ENCODE results near the gene NR2F2.
A peak's percentile ranks its signal among the peaks of the same experiment; 100 is the strongest.

The NR2F2 gene

DNA sequence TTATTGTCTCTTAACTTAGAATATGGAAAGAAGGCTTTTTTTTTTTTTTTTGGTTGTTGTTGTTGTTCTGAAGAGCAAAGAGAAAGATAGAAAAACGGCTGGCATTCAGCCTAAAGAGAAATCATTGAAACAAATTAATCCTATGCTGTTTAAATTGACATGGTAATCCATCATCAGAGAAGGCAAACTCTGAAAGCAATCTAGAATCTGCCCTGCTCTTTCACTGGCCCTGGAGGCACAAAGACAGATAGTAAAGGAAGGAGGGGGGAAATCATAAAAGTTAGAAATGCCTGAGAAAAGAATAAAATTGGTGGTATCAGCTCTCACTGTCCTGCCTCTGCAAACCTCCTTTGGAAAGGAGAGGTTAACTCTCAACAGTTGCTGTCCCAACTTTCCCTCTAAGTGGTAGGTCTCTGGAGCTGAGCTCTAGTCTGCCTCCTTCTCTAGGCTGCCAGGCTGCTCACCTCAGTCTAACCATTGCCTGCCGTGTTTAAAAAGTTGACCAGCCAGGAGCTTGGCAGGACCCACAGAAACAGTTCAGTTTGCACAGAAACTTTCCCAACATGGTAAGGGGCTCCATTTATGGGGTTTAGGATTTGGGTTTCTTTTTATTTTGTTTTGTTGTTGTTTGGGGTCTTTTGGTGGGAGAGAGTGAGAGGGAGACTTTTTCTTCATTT, 13.4 kb upstream of the NR2F2 start:
- no peak for DNase-seq (ENCODE audit: low spot score)

DNA sequence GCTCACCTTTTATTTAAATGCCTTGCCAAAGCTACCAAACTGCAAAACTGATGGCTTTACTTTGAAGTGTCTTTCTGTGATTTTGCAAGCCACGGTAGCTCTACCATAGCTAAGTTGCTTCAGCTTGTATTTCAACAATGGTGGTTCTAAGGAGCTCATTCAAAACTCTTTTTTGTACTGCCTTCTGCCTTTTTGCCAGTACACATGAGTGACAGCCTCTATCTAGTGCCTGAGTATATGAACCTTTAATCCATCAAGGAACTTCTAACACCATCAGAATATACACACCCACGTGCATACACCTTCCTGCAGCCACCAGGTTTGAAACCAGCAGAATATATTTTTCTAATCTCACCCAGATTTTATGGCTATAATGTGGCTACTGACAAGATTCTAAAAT, 10.4 kb upstream of the NR2F2 start:
- no peak for DNase-seq (ENCODE audit: low spot score)

DNA sequence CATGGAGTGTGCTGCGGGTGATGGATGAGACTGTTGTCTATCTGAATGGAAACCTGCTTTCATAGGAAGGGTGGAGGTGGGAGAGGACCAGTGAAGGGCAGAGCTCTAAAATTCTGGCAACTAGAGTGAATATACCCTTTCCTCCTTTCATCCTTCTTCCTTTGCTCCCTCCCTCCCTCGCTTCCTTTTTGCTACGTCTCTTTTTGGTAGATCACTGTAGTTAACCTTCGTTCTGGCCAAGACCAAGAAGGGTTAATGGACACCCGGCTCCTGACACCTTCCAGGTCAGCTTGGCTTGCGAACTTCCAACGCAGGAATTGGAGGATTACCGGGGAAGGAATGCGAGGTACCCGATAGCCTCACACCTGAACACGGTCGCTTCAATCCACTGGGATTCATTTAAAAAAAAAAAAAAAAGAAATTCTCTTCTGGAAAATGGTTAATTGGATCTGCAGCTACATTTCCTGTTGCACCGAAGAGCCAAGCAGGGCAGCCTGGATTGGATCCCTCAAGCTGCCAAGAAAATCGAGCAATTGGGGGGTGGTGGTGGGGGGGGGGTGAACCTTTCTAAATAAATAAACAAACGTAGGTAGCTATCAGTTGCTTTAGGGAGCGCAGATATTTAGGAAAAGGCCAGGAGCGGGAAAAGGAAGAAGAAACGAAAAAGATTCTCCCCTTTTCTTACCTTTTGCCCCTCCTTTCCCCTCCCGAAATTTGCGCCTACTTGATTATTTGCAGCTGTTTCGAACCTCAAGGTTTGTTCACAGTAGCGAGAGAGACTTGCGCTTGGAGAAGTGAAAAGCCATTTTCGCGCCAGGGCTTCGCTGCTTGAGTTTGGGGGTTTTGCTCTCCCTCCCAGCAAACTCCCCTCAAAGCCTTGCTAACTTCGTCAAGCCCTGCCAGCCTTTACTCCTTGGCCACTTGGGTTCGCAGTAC, 9.5 kb upstream of the NR2F2 start:
- no peak for DNase-seq (ENCODE audit: low spot score)

DNA sequence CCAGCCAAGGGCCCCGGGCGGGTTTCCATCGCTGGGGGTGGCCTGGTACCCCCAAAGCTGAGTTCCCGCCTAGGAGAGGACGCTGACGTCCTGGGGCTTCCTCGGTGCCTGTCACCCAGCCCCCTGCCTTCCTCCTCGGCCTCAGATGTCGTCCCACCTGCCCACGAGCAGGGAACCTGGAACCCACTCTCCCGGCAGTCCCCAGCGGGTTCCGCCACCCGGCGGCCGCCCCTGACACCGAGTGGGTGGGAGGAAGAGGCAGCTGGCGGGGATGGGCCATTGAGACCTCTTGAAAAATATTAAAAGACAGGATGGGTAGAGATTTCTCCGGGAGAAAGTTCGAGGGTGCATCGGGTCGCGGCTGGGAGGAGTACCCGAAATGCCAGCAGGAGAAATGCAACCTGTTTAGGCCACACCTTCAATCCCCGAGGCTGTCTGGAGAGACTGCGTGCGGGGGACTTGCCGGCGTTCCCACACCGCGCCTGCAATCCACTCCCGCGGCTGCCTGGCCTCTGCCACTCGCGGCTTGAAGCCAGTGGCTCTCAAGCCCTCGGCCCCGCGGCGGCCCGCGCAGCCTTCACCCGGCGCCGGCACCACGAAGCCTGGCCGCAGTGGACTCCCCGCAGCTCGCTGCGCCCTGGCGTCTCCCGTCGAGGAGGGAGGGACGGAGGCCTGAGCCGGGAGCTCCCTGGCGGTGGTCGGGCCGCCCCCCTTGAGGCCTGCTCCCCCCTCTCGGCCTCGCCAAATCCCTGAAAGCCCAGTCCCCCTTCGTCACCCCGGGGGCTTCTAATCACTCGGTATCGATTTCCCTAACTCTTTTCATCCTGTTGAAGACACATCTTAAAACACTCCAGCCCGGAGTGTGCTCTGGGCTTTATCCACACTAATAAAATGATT, 8.6 kb upstream of the NR2F2 start:
- no peak for DNase-seq (ENCODE audit: low spot score)

DNA sequence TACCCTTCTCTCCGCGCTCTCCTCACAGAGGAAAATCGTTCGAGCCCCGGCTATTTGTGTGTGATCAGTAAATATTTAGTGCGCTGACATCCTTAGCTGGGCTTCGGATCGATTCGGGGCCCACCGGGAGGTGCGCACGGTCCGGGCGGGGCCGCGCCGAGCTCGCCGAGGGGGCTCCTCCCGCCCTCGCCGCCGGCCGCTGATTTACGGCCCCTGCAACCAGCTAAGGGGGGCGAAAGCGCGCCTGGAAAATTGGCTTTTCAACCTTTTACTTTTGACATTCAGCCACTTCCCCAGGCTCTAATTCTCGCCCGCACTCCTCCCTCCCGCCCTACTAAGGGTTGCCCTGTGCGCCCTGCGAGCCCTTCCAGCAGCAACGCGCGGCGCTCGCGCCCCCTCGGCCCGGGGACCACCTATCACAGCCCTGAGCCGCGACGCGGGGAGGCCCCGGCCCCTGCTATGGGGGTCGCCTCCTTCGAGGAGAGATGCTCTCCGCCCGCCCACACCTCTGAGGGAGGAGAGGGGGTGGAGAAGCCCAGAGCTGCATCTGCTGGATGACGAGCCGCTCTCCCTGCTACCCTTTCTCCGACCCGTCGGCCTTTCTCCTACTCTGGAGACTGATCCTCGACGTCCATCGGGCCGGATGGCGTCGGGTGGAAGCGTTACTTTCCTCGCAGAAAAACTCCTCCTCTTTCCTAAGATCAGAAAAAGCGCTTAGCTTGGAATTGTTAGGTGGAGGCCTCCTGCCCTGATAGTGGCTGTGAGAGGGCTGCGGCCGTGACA, 7.8 kb upstream of the NR2F2 start:
- no peak for DNase-seq (ENCODE audit: low spot score)

DNA sequence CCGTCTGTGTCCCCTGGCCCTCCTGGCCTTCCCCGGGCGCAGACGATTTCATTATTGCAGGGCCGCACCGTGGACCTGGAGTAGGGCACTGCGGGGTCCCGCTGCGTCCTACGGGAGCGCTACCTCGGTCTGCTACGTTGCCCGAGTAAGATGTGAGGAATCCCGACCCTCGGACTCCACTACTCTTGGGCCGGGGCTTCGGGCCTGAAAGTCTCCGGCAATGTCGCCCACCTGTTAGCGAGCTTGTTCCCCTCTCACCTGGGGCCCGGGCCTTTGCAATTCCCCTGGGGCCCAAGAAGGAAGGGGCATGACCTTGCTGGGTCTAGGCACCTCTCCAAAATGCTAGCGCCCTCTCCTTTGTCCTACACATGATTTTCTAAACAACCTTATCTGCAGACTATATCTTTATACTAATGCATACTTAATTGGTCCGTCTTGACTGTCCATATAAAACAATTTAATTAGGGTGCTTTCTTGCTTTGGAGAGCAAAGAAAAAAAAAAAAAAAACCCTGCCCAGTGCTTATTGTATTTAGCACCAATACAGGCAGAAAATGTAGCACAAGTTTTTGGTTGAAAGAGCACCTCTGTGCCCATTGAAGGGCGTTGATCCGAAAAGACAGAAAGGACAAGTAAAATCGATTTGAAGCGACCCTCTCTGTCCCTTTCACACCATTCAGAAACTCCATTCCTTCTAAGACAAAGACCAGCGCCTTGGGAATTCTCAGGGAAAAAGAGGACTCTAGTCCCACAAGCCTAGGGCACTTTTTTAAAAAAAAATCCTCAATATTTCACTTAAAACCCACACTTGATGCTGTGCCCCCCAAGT, 7.0 kb upstream of the NR2F2 start:
- DNase-seq (ENCODE audit: low spot score): no peak

DNA sequence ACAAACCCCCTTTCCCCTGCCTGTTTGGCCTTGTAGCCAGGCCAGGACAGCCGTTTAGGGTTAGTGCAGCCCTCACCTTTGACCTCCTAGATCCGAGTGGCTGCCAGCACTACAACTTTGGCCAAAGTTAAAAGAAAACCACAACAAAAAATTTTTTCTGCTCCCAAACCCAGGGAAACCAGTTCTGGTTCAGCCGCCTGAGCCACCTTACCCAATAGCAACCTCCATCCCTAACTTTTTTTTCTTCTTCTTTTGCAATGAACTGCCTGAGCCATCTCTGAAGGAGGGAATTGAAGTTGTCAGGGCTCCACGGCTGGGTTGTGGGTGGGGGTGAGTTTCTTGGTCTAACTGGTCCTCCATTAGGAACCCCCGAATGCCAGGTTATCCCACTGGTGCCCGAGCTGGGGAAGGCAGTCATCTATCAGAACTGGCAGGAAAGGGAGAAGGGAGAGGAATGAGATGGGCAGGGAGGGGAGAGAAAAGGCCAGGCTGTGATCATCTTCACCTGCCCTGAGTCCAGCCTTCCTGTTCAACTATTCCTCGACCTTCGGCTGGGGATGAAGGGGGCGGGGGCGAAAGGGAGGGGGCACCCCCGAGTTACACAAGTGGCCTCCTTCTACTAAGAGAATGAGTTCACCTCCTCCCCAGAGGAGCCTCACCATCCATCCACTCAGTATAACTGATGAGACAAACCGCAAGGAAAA, 6.2 kb upstream of the NR2F2 start:
- DNase-seq (ENCODE audit: low spot score): no peak

DNA sequence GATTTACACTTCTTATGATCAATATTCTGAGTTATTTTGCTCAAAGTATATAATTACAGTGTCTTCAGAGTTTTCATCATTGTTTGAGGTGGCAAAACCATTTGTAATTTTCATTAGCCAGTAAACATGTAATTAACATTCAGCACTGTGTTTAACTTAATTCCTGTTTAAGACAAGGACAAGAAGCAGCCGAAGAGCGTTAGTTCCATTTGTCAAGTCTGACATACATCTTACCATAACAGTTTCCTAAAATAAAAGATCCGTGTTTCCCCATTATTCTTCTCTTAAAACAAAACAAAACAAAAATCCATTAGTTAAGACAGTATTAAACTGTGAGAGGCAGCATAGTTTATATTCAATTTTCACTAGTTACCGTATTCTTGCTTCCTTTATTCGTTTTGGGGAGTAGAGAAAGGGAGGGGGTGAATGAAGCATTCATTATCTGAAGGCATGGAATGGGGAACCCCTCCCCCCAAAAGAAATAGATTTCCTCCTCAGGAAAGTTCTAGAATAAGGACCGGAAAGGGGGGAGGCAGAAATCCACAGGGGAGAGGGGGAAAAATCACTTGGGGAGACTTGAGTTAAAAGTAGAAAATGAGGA, 5.5 kb upstream of the NR2F2 start:
- no peak for DNase-seq (ENCODE audit: low spot score)

DNA sequence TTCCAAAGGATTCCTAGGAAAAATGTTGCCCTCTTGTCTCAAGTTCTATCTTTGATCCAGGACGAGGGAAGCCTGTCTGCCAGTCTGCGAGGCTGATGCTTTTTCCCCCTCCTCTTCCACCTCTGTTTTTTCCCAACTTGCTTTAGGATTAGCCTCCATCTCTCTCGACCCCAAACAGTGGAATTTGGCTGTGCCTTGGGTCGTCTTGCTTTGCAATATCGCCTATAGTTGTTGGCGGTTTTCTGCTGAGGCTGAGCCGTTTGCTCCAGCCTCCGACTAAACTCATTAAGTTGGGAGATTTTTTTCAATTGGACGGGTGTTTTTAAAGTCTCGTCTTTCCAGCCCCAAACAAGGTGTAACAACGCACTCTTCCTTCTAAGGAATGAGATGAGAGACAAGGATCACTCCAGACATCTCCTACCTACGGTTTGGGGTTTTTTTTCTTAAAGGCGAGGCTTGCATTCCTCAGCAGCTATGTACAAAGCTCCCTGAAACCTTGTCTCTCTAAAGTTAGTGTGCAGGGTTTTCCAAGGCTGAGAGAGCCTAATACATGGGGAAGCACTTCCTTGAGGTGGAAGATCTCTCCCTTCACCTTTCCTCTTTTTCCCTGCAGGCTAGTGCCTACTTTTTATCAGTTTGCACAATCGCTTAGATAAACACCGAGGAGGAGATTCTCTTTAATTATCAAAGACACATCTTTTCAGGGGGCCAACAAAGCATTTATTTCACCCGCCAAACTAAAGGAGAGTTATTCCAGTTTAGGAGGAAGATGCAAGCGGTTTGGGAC, 4.8 kb upstream of the NR2F2 start:
- DNase-seq (ENCODE audit: low spot score): no peak

DNA sequence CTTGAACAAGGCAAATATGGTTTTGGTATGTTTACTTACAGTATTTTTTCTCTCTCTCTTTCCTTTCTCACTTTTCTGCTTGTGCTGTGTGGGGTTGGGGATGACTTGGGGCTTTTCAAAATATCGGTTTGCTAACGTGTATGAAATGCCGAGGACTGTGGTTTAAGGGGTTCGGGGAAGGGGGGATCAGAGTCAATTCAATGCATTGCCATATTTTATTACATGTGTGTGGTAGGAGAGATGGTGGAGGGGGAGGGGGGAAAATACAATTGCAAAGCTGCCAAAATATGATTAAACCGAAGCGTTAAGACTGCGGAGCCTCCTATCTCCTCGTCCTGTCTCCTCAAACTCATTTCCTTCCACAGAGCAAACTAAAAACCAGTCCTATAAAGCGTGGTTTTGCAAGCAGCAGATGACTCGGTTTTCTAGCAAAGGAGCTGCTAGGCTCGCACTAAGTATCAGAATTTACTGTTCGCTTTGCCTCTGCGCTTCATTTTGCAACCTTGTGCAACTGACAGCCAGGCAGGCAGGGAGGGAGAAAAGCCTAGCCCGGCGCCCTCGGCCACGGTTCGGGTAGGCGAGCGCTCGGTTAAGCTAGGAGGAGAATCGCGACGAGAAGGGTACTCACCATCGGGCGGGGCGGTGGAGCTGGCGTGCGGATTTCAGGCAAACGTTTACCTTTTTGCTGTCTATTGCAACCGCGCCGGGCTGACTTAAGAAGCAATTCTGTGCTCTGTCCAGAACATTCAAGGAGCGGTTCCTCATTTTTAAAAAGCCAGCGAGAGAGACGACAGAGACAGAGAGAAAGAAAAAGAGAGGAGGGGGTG, 4.0 kb upstream of the NR2F2 start:
- DNase-seq (ENCODE audit: low spot score): no peak

DNA sequence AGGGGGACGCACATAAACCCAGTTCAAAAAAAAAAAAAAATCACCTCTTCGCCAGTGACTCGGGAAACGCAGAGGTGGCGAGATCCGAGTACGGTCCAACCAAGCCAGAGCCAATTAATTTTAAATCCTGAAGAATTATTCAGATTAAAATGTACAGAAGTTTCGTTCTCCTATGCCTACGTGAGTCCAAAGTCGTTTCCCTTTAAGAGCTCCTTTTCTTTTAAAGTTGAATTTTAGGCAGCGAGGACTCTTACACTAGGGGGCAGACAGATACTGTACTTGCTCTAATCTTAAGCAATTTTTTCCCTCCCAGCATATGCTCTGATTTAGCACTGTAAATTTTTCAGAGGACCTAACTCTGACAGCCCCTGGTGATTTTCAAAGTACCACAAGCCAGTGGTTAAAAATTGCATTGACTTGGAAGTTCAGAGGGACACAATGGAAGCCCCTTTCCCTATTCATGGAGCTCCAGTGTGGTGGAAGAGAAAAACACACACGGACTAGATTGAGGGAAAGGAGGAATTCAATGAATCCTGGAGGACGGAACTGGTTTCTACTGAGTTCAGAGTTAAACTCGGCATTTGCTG, 3.3 kb upstream of the NR2F2 start:
- DNase-seq (ENCODE audit: low spot score): peak; percentile 78

DNA sequence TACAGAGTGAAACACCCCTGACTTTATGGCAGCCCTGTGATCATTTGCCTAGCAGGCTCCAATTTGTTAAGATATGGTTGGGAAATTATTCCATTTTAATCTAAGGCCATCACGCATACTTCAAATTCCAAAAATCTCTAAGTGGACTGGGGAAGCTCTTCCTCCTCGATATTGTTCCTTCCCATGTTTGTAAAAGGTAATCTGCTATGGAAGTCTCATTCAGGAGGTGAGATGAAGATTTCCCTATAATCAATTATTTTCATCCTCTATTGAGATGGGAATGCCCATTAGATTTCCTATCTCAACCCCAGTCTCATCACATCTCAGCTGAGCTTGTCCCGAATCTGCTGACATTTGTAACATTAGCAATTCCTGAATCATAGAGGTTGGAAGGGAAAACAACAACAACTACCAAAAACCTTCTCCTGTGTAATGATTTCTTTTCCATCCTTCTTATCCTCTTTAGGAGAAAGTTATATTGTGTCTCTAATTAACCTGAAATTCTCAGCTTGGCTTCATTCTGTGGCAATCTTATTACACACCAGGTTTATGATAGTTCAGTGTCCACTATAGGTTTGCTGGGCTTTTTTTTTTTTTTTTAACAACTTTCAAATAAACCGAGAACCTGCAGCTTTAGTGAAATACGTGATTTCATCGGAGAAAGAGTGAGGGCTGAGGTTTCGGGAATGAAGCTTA, 2.2 kb upstream of the NR2F2 start:
- DNase-seq (ENCODE audit: low spot score): no peak

DNA sequence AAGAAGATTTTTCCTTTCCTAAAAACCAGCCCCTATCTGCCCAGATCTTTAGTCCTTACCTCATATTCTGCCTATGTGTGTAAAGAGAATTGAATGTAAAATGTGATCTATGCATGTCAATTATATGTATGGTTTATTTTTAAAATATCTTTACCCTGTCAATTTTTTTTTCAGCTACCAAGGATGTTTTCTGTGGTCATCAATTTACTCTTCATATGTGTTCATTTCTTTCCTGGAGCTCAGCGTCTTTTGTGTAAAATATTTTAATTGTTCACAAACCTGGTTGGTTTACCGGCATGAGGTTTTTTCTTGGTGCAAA, 1.7 kb upstream of the NR2F2 start:
- DNase-seq (ENCODE audit: low spot score): no peak

DNA sequence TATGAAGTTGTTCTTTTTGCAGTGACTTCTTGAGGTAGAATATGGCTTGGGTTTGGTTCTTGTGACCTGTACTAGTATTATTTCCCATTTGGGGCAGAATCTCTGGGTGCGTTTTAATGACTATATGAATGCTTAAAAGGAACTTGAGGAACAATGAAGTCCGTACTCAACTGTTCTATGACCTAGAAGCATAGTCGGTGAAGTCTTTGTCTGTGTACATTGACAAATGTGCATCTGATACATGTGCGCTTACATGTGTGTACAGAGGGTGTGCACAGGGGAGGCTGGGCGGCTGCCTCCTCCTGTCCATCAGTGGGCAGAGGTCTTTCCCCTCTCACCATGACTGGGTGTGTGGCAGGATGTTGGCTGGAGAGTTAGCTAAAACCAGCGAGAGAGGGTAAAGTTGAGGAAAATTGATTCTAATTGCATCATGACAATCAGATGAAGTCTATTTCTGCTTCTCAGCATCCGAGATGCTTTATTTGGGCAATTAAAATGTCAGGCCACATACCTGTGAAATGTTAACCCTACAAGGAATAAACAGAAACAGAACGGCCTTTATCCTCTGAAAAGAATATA, 1.0 kb upstream of the NR2F2 start:
- DNase-seq (ENCODE audit: low spot score): no peak

DNA sequence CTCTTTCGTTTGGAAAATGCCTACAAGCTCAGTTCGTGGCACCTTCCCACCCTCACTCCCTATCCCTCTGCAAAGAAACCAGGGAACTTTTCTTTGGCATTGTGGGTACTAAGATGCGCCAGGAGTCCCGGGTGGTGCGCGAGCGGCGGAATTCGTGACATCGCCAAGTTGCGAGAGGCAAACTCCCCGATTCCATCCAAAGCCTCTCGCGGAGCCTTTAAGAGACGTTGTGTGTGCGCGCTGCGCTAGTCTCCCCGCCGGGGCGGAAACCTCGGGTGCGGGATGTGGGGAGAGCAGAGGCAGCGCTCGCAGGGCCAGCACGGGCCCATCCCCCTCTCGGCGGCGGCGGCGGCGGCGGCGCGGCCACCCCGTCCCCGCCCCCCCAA, 443 bp upstream of the NR2F2 start:
- peak; percentile 65 for DNase-seq (ENCODE audit: low spot score)

DNA sequence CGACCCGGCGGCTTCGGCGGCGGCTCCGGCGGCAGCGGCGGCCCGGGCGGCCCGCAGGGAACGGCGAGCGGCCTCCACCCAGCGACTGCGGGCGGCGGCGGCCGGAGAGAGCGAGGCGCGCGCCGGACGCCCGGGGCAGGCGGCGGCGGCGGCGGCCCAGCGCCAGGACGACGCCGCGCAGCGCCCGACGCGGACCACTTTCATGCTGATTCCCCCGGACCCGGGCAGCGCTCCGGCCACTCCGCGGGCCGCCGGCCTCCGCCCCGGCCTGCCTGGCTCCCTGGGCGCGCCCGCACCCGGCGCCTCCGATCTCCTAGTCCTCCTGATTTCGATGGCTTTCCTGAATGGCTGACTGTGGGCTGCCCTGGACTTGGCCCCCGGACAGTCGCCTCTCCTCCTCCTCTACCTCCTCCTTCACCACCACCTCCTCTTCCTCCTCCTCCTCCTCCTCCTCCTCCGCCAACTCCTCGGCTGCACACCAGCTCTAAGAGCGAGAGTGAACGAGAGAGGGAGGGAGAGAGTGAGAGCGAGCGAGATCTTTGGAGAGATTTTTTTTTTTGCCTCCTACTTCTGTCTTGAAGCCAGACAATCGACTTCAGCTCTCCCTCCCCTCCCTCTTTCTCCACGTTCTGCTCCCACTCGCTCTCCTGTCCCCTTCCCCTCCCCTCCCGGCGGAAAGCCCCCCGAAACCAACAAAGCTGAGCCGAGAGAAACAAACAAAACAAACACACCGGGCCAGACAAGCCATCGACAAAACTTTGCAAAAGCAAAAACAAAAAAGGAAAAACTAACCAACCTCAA, 844 bp downstream of the NR2F2 start:
- DNase-seq (ENCODE audit: low spot score): no peak
